Retinal pigment epithelial cell (primary cell): ENCODE data around the gene TOM1L2.

ENCODE experiments used
- DNase-seq: peaks from one replicate; pipeline ENCODE4 v3.0.0-alpha.2; 2010; ENCODE audit warnings: low read depth
- H3K4me3 ChIP-seq: 2 replicates; pipeline ENCODE4 v1.5.1; 2011; ENCODE audit warnings: mild to moderate bottlenecking, low read length, control low read depth, moderate library complexity
- CTCF ChIP-seq: conservative IDR thresholded peaks from 2 replicates; pipeline ENCODE4 v1.5.1; 2011; ENCODE audit warnings: low read depth, low read length, control low read depth, inconsistent platforms

Gene TOM1L2

DNA sequence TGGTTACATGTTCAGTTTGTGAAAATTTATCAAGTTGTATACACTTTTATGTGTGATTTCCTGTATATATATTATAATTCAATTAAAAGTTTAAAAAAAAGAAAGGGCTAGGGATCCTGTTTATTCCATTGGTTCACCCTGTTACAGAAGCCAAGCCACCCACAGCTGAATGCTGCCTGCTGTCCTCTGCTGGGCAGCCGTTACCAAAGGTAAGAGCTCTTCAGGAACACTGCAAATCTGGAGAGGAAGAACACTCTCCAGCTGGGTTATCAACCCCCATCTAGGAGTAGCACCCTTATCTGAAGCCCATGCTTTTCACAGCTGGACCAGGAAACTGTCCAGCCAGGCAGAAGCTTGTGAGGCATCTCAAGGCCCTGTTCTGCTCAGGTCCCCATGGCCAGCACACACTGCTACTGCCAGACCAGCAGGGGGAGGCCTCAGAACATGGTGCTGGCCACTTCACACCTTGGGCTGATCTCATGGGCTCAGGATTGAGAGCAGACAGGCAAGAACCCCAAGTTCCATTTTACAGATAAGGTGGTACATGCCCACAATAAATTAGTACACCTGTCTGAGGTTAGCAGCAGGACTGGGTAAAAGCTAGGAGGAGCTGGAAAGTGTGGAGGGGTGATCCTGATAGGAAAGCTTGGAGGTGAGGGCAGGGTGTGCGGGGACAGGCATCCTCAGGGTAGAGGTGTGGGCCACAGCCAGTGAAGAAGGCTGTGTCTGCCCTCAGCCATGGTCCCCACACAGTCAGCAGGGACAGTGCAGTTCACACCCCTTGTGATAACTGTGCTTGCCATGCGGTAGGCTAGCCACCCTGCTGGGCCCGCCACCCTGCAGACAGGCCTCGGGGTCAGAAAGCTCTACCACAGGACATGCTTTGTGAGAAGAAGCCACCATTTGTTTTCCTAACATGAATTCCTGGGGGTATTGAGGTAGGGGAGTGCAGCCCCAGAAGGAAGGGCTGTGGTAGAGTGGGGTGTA is 81.1 kb downstream of the TOM1L2 start:
- peak; percentile 94 for TF ChIP-seq CTCF
- DNase-seq = no peak
- H3K4me3 ChIP-seq = no peak overlapping the region

GRCh38 chr17:17889922-17890321 is 82.3 kb downstream of the TOM1L2 start:
- no peak for TF ChIP-seq CTCF
- H3K4me3 ChIP-seq = no peak overlapping the region
- DNase-seq = no peak

DNA sequence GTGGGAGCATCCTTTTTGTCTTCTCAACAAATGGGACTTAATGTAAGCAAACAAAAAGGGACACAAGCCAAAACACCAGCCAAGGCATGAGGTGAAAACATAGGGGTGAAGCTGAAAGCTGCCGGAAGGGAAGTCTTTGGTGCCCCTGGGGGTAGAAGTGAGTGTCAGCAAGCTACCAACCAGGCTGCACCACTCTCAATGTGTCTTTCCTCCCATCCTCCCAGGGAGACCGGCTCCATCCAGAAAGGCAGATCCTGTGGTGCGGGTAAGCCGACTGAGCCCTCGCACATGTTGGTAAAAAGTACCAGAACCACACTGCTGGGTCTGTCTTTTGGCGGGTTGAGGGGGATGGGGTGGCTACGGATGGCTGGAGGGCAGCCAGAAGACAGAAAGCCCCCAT is 83.4 kb downstream of the TOM1L2 start:
- no peak overlapping the region for H3K4me3 ChIP-seq
- TF ChIP-seq CTCF = peak; percentile 27
- DNase-seq = no peak

DNA sequence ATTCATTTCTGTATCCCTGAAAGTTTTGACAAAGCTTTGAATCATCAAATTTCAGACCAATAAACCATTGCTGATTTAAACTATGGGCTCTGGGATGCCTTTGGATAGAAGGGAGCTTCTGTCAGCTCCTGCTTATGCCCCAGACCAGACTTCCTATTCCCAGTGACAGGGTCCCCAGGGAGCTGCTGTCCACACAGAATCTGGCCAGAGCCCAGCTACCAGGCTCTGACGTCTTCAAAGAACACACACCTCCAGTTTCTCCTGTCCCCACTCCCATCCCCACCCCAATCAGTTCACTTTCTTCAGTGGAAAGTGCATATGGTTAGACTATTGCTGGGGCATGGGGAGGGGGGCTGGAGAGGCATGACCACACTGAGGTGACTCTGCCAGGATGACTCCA is 83.8 kb downstream of the TOM1L2 start:
- no peak overlapping the region for H3K4me3 ChIP-seq
- no peak for DNase-seq
- TF ChIP-seq CTCF = no peak

GRCh38 chr17:17887752-17888304 is 84.4 kb downstream of the TOM1L2 start:
- TF ChIP-seq CTCF = no peak
- no peak overlapping the region for H3K4me3 ChIP-seq
- DNase-seq = no peak

- TF ChIP-seq CTCF = no peak
- H3K4me3 ChIP-seq = no peak overlapping the region
- no peak for DNase-seq
Measured at GRCh38 chr17:17886726-17887125, 85.5 kb downstream of the TOM1L2 start.

DNA sequence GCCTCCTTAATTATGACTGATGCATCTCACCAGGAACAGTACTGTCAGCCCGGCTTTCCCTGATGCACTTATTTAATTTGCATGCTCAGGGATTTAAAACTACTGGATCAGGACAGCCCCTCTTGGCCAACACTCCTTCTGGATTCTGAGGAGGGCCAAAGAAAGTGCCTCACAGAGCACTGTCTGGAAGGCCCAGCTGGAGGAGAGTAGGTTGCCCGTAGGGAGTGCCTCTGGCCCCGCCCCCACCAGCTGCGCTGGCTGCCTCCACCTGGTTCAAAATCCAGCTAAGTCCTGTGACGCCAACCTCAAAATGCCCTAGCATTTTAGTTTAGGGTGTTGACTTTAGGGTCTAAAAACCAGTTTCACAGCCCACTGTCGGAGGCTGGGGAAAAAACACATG is 86.0 kb downstream of the TOM1L2 start:
- H3K4me3 ChIP-seq = no peak overlapping the region
- no peak for TF ChIP-seq CTCF
- DNase-seq = no peak
